ENCODE measurements around the gene NDUFAF7.
A peak's percentile ranks its signal among the peaks of the same experiment; 100 is the strongest.
"Not testable (repeated sequence)": the region's sequence is repeated elsewhere in the genome, so short reads cannot be mapped to it uniquely, and the experiment has no call there.

Gene NDUFAF7

GRCh38 chr2:37282746-37283145 is 51.3 kb downstream of the NDUFAF7 start:
- DNase-seq (ENCODE audit: low read depth) = peak; percentile 42

GRCh38 chr2:37283207-37283606 is 51.7 kb downstream of the NDUFAF7 start:
- DNase-seq (ENCODE audit: low read depth) = peak; percentile 84

GRCh38 chr2:37284381-37284780 is 52.9 kb downstream of the NDUFAF7 start:
- no peak for DNase-seq (ENCODE audit: low read depth)

GRCh38 chr2:37287966-37288365 is 56.5 kb downstream of the NDUFAF7 start:
- no peak for DNase-seq (ENCODE audit: low read depth)

GRCh38 chr2:37291680-37292079 is 60.2 kb downstream of the NDUFAF7 start:
- no peak for DNase-seq (ENCODE audit: low read depth)

GRCh38 chr2:37294858-37295257 is 63.4 kb downstream of the NDUFAF7 start:
- not testable (repeated sequence) for DNase-seq (ENCODE audit: low read depth)

GRCh38 chr2:37295469-37296073 is 64.1 kb downstream of the NDUFAF7 start:
- no peak for DNase-seq (ENCODE audit: low read depth)

- DNase-seq (ENCODE audit: low read depth) = no peak
These were observed 66.2 kb downstream of the NDUFAF7 start for GRCh38 chr2:37297632-37298031.
